ENCODE results near the gene E2F7. TPM values are rescaled to one million over a fixed set of nuclear protein-coding genes. Genes with fewer than 3 reads are reported as not detected.

Gene E2F7
- total and polyA plus RNA-seq, 2 of the 13 experiments (the other 11 are each of a cell fraction or from before 2014, with no cell fraction given), result 1.7 to 7.3 TPM

- TF ChIP-seq ZNF747 (CRISPR knock-in tag; IDR thresholded peaks at IDR 0.05; ENCODE audit: borderline replicate concordance) (peak; percentile 13; the same call in 1 of the 2 replicates), GATAD1 (CRISPR knock-in tag; IDR thresholded peaks at IDR 0.05) (no peak), CEBPB (IDR thresholded peaks at IDR 0.05; ENCODE audit: borderline replicate concordance, low read depth, low read length) (no peak), ZBTB20 (CRISPR knock-in tag; IDR thresholded peaks at IDR 0.05; ENCODE audit: borderline replicate concordance, low read depth) (no peak), ONECUT2 (CRISPR knock-in tag; IDR thresholded peaks at IDR 0.05) (no peak), ZNF460 (CRISPR knock-in tag; IDR thresholded peaks at IDR 0.05; ENCODE audit: borderline replicate concordance) (no peak), PAF1 (CRISPR knock-in tag; IDR thresholded peaks at IDR 0.05) (no peak), ZNF318 (CRISPR knock-in tag; IDR thresholded peaks at IDR 0.05) (no peak), ELF3 (CRISPR knock-in tag; IDR thresholded peaks at IDR 0.05) (peak; percentile 25; the same call in 1 of the 2 replicates), RERE (CRISPR knock-in tag; IDR thresholded peaks at IDR 0.05; ENCODE audit: low read depth) (no peak), ZNF839 (CRISPR knock-in tag; IDR thresholded peaks at IDR 0.05; ENCODE audit: borderline replicate concordance) (no peak), ZNF441 (CRISPR knock-in tag; IDR thresholded peaks at IDR 0.05; ENCODE audit: borderline replicate concordance) (no peak), RBM39 (IDR thresholded peaks at IDR 0.05; ENCODE audit: low read depth, low read length, poor library complexity, severe bottlenecking) (no peak), PPARG (CRISPR knock-in tag; conservative IDR thresholded peaks at IDR 0.05) (no peak)
Measured at GRCh38 chr12:77065361-77066204, at the start of gene E2F7 (continued).
